HEK293T (cell line): ENCODE results near the gene SPI1.

Source experiments
- BHLHE40 ChIP-seq: fragments of 450-650 bp; IDR thresholded peaks from 2 replicates; pipeline ENCODE4 v1.6.1; 2016; ENCODE audit warnings: mild to moderate bottlenecking, moderate library complexity, borderline replicate concordance
- FOXA1 ChIP-seq: fragments of 450-650 bp; IDR thresholded peaks from 2 replicates; pipeline ENCODE4 v1.6.1; 2016; ENCODE audit warnings: mild to moderate bottlenecking
- FOXK2 ChIP-seq: fragments of 450-650 bp; IDR thresholded peaks from 2 replicates; pipeline ENCODE4 v1.6.1; 2016; ENCODE audit warnings: mild to moderate bottlenecking
- HDGF ChIP-seq: fragments of 450-650 bp; IDR thresholded peaks from 2 replicates; pipeline ENCODE4 v1.6.1; 2017; ENCODE audit warnings: antibody characterized with exemption, borderline replicate concordance
- NFRKB ChIP-seq: fragments of 450-650 bp; IDR thresholded peaks from 2 replicates; pipeline ENCODE4 v1.6.1; 2016; ENCODE audit warnings: mild to moderate bottlenecking, moderate library complexity
- SUZ12 ChIP-seq: fragments of 450-650 bp; IDR thresholded peaks from 2 replicates; pipeline ENCODE4 v1.6.1; 2016; ENCODE audit warnings: mild to moderate bottlenecking
- TARDBP ChIP-seq: fragments of 450-650 bp; IDR thresholded peaks from 2 replicates; pipeline ENCODE4 v1.6.1; 2016

DNA sequence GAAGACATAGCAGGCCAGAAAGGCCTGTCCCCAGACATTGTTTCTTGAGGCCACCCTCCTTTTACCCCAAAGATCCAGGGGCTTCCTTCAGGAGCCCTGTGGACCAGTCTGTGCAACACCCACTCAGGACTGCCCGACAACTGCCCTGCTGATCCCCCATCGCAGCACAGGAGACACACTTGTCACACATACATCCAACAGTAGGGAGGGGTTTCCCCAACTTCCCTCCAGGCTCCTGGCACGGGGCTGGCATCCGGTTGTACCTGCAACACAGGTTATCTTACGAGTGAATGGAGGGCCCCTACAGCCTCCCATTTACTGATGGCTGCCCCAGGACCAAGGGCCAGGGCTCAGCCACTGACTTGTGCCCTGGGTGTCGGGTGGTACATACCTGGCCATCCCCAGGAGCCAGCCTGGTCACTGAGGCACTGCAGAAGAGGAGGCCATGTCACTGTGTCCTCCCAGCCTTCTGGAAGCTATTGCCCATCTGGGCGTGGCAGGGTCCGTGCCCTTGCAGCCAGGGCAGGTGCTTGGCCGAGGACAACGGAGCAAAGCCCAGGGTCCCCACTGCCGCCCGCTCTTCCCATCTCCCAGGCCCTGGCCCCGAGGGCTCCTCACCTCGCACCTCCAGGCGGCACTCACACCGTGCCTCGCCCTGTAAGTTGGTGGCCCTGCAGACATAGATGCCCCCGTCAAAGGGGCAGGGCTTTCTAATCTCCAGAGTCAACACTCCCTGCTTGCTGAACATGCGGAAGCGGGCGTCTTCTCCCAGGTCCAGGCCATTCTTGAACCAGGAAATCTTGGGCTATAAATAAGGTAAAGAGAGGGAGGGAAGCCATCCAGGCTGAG, 46.7 kb downstream of the SPI1 start:
- TF ChIP-seq BHLHE40 = no peak
- TF ChIP-seq HDGF = no peak
- no peak for TF ChIP-seq SUZ12
- TF ChIP-seq FOXA1 = no peak
- TF ChIP-seq NFRKB = no peak
- TF ChIP-seq FOXK2 = no peak
- TF ChIP-seq TARDBP = no peak
